ENCODE data around the gene ARSG.

Gene ARSG

DNA sequence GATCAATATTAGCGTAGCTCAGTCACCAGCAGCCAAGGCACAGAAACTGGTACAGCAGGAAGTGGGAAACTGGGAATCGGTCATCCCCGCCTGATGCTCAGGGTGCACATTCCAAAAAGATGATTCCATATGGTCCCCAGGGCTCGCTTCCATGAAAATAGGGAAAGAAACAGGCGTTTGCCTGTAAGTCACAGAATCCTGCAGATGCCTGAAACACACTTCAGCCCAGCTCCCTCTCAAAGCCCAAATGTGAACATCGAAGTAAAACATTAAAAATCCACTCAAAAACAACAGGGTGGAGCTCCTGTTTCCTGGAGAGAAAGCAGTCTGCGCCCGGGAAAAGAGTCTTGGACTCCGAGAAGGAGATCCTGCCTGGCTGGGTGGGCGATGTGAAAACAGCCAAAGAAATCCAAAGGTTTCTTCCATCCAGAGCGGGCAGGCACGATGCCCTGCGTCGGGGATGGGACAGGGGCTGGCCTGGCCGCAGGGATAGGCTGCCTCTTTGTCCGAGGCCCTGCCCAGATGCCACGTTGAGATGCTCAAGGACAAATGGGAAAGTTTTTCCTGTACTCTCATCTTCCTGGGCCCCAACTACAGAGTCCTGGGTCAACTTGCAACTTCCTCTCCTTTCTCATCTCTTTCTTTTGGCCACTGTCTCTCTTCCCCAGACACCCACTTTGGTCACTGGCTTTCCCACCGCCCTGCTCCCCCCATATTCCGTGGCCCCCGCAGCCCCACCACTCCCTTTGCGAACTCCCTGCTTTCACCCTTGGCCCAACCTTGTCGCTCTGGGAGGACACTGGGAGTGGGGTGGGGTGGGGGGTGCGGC lies 165.3 kb downstream of the ARSG start:
- DNase-seq, result peak; percentile 51

DNA sequence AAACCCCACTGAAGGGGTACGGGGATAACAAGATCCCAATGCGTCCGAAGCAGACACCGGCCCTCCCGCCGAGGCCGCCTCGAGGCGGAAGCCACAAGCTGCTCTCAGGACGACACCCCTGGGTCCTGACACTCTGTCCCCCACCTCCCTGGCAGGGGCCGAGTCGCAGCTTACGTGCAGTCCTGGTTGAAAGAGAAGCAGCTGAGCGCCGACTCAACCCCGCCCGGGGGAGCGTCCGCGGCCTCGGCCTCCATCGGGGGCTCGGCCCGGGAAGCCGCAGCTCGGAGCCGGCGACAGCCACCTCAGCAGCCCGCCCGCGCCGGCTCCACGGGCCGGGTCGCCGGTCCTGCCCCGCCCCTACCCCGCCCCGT lies 165.9 kb downstream of the ARSG start, which contains the start of gene WIPI1:
WIPI1 (minus strand) TSS at position 329 of the 371 bp plus-strand sequence; CDS start at position 254, 75 bp downstream.
- DNase-seq, result peak; percentile 49

DNA sequence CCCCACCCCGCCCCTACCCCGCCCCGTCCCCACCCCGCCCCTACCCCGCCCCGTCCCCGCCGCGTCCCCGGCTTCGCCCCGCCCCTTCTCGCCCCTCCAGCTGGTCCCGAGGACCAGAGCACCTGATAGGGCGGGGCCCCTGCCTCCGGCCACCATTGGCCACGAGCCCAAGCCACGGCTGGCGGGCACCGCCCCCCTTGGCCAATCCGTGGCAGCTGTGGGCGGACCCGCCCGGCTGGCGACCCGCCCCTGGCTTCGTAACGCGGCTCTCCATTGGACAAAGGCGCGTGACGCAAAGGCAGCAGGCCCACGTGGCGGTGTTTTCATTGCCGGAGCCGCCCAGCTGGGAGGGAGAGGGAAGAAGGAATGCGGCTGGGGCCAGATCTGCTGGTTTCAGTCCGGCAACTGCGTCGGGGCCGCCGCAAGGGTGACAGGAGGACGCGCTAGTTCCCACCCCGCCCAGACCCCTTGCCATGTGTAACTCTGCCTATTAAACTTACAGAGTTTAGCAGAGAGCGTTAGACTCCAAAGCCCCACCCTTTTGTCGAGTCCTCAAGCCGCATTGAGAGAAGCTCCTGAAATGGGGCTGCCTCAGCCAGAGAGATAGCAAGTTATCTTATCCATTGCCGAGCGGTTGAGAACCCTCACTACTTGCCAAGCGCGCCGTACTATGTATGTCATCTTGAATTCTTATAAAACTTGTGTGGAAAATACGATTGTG lies 166.4 kb downstream of the ARSG start:
- DNase-seq, result peak; percentile 95

DNA sequence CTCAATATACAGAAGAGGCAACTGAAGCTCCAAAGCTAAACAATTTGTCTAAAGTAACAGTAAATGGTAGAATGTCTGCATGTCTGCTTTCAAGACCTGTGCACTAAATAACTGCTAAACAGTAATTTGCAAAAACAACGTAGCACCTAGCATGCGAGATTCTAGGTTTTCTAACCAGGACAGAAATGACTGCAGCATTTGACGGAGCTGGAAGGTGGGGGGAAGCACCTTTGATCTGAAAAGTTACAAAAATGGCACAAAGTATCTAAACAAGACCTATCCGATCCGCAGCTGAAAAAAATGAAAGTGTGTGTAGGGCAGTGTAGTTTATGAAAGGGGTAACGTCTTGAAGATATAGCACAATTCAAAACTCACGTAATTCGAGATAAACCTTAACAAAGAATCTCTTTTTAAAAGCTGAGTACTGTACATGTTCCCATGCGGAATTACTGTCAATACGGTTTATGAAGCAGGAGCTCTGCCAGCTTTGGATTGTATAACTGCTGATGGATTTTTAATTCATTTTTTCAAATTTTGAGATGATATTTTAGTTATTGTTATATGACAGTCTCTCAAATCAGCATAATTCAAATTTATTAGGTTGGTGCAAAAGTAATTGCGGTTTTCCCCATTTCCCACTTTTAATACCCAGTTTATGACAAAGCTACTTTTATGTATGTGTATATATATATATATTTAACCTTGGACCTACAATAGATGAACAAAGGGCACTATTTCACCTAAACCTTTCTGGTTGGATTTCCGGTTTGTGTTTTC lies 167.2 kb downstream of the ARSG start:
- no peak for DNase-seq

DNA sequence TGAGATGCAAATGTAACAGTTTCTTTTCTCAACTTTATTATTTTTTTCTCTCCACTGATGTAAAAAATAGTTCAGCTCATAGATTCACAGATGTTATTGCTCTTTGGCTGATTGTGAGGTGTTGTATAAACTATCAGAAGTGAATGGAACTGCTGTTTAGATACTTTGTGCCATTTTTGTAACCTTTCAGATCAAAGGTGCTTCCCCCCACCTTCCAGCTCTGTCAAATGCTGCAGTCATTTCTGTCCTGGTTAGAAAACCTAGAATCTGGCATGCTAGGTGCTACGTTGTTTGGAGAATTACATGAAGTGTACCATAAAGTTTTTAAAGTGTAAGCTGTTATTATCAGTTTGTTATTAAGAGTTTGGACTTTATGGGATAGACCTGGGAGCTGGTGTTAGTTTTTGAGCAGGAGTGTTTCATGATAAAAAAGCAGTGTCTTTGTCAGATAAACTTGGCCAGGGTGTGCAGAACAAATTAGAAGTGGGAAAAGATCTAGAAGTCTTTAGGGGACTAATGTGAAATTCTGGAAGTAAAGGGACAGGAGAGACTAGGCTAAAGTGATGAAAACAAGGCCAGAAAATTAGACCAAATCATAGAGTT lies 167.8 kb downstream of the ARSG start:
- no peak for DNase-seq

DNA sequence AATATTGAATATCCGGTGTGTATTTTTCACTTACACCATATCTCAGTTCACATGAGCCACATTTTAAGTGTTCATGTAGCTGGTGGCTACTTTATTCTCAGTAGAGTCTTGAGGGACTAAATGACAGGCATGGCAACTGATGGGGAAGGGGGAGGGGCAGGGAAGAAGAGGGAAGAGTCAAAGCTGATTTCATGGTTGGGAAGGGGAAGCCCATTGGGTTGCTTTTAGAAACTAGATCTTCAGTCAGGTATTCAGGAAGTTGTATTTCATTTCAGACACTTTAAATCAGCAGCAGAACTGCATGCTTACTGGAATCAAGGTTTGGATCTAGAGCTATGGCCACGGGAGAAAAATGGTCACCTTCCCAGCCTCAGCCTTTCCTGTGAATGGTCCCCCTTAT lies 168.9 kb downstream of the ARSG start:
- DNase-seq, result no peak

DNA sequence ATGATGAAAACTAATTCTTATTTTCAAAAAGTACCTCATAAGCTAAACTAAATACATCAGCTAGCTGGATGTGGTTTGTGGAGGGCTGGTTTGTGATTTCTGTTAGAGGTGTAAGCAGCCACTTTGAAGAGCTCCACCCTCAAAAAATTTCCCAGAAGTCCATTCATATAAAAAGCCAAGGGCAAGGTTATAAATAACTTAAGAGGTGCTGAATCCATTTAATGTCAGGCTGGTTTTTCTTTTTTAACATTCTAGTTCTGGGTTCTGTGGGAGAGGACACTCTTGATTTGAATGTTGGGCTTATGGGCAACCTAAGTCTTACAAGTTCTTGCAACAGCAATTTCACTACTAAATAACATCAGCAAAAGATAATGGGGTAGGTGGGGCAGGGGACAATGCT lies 169.4 kb downstream of the ARSG start:
- DNase-seq, result no peak

DNA sequence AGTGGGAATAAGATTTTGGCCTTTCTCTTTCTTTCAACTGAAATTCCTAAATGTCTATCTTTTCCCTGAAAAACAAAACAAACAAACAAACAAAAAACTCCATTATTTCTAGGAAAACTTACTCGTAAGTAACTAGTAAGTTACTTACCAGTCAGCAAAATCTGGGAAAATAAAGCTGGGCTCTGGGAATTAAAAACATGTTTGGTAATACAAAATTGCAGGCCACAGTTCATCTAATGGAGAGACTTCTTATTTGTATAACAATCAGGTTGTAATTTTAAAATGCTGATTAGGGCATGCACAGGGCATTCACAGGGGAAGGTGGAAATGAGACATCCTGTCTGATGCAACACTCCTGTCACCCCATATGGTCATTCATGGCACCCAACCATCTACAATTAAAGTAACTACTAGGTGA lies 169.8 kb downstream of the ARSG start:
- DNase-seq, result no peak

DNA sequence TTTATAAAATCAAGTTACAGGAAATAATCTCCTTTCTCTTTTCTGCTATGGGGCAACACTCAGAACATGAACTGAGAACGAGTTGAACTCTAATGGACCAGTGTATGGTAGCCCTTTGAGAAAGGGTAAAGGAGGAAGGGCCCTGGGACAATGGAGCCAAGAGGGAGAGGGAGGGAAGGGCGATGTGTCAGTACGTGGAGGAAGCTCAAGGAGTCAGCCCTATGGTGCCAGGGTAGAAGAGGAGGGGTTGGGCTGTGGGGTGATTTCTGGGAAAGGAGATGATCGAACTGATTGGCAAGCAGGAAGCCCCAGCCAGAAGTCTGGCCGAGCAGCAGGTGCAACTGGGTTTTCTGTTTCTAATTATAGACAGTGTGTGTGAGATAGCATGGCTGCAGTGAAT lies 170.3 kb downstream of the ARSG start:
- DNase-seq, result peak; percentile 10

DNA sequence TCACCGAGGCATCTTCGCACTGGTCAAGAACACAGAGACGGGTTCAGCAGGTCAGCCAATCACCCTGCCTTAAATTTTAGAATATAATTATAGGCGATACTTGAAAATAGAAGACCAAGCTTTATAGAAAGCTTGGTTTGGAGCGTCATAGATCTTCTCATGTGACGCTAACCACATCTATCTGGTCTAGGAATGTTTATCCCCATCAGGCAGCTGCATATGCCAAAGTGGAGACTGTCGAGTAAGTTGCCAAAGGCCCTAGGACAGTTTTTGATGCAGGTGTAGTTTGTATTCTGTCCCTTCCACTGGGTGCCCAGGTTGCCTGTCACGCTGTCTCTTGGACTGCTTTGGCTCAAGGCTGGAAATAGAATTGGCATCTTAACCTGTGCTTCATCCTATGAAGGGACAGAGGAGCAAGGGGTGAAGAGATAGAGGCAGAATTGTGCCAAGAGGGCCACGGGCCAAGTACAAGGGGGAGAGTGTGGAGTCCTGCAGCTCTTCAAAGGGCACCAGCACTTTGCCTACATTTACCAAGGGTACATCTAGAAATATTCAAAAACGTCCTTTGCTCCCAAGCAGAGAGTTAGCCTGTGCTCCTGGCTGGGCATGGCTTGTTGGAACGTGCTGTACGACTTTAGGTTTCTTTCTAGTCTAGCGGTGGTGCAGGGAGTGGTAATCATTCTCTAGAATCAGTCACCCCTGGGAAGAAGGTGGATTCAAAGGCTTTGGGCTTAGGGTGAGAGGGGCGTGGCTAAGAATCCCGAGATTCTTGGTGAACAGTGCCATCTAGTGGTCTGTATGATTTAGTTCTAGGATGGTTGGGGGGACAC lies 171.3 kb downstream of the ARSG start:
- DNase-seq, result peak; percentile 64

DNA sequence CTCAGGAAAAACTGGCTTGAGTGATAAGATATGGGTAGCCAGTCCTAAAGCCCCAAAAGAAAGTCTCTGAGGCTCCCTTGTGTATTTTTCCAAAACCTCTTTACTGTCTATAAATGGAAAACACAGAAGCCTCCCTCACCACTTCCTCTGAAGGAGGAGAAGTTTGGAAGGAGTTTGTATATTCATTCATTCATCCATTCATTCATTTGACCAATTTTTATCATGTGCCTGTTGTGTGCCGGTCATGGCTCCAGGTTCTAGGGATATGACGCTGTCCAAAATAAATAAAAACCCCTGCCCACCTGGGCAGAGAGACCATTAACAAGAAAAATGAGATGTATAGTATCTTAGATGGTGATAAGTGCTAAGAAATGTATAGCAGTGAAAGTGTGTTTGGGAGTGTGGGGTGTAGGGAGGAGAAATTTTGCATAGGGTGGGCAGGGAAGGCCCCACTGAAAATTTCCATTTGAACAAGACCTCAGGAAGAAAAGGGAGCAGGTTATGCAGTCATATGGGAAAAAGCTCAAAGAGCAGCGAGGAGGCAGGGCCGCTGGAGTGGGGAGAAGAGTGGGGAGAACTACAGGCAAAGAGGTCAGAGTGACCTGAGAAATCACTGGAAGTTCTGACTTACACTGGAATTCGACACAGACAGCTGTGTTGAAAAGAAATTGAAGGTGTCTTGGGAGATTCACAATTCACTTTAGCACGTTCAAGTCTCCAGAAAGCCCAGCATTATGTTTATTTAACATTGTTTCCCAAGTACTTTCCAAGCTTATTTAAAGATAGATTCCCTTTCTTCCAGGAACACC lies 172.1 kb downstream of the ARSG start:
- DNase-seq, result no peak

DNA sequence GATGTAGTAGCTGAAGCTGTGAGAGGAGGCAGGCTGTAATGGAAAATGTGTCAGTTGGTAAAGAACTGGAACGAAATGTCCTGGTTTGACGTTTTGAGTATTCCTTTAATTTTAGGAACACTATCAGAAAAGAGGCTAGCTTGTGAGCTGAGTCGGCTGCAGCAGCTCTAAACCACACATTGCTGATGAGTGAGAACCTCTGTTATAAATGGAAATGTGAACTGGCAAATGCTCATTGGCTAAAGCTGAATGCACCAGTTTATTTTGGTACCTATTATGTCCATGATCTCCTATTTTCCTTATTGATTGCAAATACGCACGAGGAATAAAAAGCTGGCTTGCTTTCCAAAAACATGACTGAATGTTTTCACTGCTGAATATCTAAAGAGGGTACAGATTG lies 177.0 kb downstream of the ARSG start:
- DNase-seq, result no peak

DNA sequence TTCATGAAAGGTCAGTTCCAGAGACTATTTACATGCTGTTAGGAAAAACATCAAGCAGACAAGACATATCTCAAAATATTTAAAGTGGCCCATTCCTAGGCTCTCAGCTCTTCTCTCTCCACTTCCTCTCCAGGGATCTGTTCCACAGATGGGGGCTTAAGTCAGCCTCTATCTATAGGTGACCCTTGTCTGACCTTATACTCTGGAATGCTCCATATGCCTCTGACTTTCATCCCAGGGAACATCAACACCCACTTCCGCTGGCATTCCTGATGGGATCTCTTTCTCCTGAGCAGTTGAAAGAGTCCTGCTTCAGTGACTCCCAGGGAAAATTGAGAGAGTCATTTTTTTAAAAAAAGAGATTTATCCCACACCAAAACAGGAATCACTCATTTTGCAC lies 177.5 kb downstream of the ARSG start:
- no peak for DNase-seq

Measured in NCI-H1105 treated with DMSO at 0.1 percent for 48 hours (cell line).